Activated CD4-positive, alpha-beta T cell treated with anti-CD3 and anti-CD28 coated beads, Interleukin-2, amount 50 U/mL, for 48 hours (primary cell): ENCODE measurements around the gene ZNF780A.
A peak's percentile ranks its signal among the peaks of the same experiment; 100 is the strongest.
"Not testable (repeated sequence)": the region's sequence is repeated elsewhere in the genome, so short reads cannot be mapped to it uniquely, and the experiment has no call there.

Source experiments
- DNase-seq, 2 experiments: peaks; one replicate each; pipeline ENCODE4 v3.0.0-alpha.2; 2020

Gene ZNF780A

GRCh38 chr19:40081411-40081810, 9.3 kb downstream of the ZNF780A start:
- no peak for DNase-seq

GRCh38 chr19:40080289-40080688, 10.5 kb downstream of the ZNF780A start:
- no peak for DNase-seq

GRCh38 chr19:40078377-40078776, 12.4 kb downstream of the ZNF780A start:
- no peak for DNase-seq

DNA sequence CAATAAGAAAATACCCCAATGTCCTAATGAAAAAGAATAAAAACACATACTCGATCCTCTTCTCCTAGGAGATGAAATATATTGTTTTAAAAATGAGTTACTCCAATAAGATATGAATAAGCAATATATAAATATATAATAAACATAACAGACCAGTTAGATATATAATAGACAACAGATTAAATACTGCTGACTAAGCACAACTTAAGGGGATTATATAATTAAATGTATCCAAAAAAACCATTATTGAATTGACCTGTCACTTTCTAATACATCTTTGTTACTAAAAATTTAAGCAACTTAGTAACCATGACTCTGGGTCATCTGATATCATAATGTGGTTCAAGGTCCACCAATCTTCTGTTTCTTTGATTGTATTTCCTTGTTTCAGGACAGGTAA, 20.7 kb downstream of the ZNF780A start:
- DNase-seq, result no peak

DNA sequence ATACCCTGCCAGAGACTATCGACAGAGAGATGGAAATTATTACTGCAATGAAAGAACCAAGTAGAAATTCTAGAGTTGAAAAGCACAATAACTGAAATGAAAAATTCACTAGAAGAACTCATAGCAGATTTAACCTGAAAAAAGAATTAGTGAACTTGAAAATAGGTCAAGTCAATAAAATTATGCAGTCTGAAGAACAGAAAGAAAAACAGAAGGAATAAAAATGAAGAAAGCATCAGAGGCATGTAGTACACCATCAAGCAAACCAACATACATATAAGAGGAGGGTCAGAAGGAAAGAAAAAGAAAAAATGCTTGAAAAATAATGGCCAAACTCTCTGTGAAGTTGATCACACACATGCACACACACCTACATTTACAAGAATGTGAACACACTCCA, 31.1 kb downstream of the ZNF780A start:
- DNase-seq, result no peak

- no peak for DNase-seq
Measured at GRCh38 chr19:40057166-40057565, 33.6 kb downstream of the ZNF780A start.

- no peak for DNase-seq
Measured at GRCh38 chr19:40056505-40056904, 34.2 kb downstream of the ZNF780A start.

- peak; percentile 71 to 75 for DNase-seq
Measured at GRCh38 chr19:40055832-40056504, 34.8 kb downstream of the ZNF780A start, which contains the start of gene ZNF780B. Gene ZNF780B, minus strand, starts transcription at chr19:40056231. Its CDS starts 5,899 bp downstream, at chr19:40050332.

GRCh38 chr19:40055049-40055448, 35.7 kb downstream of the ZNF780A start:
- DNase-seq, result no peak

DNA sequence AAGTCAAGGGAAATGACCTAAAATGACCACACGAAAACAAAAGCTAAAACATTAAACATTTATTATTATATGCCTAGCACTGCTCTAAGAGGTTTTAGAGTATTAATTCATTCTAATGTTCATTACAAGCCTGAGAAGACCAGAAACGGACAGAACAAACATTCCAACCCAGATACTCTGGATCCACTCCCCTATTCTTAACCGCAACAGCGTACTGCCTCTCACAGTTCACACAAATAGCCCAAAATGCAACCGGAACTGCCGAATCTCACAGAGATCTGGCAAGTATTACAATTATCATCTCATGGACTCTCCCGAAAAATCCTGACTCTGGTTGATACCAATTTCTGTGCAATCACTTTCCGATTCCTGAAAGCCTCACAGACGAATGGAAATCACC, 36.1 kb downstream of the ZNF780A start:
- DNase-seq, result no peak

- no peak for DNase-seq
Measured at GRCh38 chr19:40053491-40053890, 37.3 kb downstream of the ZNF780A start.

DNA sequence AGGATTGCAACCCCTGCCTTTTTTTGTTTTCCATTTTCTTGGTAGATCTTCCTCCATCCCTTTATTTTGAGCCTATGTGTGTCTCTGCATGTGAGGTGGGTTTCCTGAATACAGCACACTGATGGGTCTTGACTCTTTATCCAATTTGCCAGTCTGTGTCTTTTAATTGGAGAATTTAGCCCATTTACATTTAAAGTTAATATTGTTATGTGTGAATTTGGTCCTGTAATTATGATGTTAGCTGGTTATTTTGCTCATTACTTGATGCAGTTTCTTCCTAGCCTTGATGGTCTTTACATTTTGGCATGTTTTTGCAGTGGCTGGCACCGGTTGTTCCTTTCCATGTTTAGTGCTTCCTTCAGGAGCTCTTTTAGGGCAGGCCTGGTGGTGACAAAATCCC, 49.0 kb downstream of the ZNF780A start:
- DNase-seq, result not testable (repeated sequence)

- DNase-seq, result not testable (repeated sequence)
Measured at GRCh38 chr19:40038047-40038446, 52.7 kb downstream of the ZNF780A start.

DNA sequence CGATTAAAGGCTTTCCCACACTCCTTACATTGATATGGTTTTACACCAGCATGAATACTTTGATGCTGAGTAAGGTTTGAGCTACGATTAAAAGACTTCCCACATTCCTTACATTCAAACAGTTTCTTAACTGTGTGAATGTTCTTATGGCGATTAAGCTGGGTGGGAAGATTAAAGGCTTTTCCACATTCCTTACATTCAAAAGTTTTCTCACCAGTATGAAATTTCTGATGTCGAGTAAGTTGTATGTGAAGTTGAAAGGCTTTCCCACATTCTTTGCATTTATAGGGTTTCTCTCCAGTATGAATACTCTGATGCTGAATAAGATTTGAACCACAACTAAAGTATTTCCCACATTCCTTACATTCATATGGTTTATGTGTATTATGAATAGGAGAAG, 54.7 kb downstream of the ZNF780A start:
- no peak for DNase-seq

- DNase-seq, result no peak
Measured at GRCh38 chr19:40033989-40034560, 56.7 kb downstream of the ZNF780A start.

GRCh38 chr19:40026597-40026970, 64.2 kb downstream of the ZNF780A start:
- no peak for DNase-seq

GRCh38 chr19:40025938-40026596, 64.7 kb downstream of the ZNF780A start:
- DNase-seq, result no peak

DNA sequence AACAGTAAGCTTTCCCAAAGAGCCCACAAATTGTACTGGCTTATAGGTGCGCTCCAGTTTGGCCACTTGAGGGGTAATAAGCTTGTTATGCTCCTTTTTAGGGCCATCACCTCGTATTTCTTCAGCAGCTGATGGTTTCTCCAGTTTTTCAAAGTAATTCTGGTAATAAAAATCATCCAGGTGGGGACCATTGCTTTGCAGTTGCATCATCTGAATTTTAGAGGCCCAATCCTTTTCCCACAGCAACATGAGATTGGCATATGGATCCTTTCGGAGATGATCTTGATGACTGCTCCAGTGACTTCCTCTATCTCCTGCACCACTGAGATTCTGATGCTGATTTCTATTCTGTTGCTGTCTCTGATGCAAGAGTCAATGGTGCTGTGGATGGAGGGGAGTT, 66.8 kb downstream of the ZNF780A start:
- no peak for DNase-seq
